Spleen (tissue), 11 donors: ENCODE results near the gene CNNM3. TPM values are rescaled to one million over a fixed set of nuclear protein-coding genes. Genes with fewer than 3 reads are reported as not detected.

ENCODE experiments used
- DNase-seq: peaks from one replicate; pipeline ENCODE4 v3.0.0-alpha.2; 2020
- H3K27ac ChIP-seq, 8 donors: fragments of 200-600 bp; sonication (generic) in 7 of 8; 1 replicate in 4 of 8; 2 replicates in 4 of 8; pipeline versions ENCODE4 v1.5.0 to v1.8.0; 2016 to 2021; ENCODE audit warnings: inconsistent platforms in 4 of 8, mild to moderate bottlenecking in 4 of 8, moderate library complexity in 1 of 8
- H3K27me3 ChIP-seq, 7 donors: fragments of 200-600 bp; sonication (generic) in 6 of 7; replicated peaks in 1 of 7; 1 replicate in 4 of 7; 2 replicates in 3 of 7; pipeline versions ENCODE4 v1.5.0 to v1.8.0; 2016 to 2021; ENCODE audit warnings: inconsistent platforms in 3 of 7, mild to moderate bottlenecking in 1 of 7
- H3K36me3 ChIP-seq, 6 donors: fragments of 200-600 bp; sonication (generic) in 5 of 6; 1 replicate in 4 of 6; 2 replicates in 2 of 6; pipeline versions ENCODE4 v1.5.0 to v1.8.0; 2016 to 2021; ENCODE audit warnings: inconsistent platforms in 2 of 6
- H3K4me1 ChIP-seq, 6 donors: fragments of 200-600 bp; sonication (generic) in 5 of 6; 1 replicate in 3 of 6; 2 replicates in 3 of 6; pipeline versions ENCODE4 v1.5.0 to v1.8.0; 2016 to 2021; ENCODE audit warnings: inconsistent platforms in 3 of 6
- H3K4me3 ChIP-seq, 8 donors: fragments of 200-600 bp; sonication (generic) in 7 of 8; 1 replicate in 4 of 8; 2 replicates in 4 of 8; pipeline versions ENCODE4 v1.5.0 to v1.8.0; 2016 to 2021; ENCODE audit warnings: inconsistent platforms in 4 of 8, mild to moderate bottlenecking in 4 of 8, moderate library complexity in 2 of 8
- H3K9me3 ChIP-seq, 8 donors: fragments of 200-600 bp; sonication (generic) in 7 of 8; 1 replicate in 4 of 8; 2 replicates in 4 of 8; pipeline versions ENCODE4 v1.5.0 to v1.8.0; 2016 to 2021; ENCODE audit warnings: inconsistent platforms in 4 of 8
- POLR2A ChIP-seq, 3 donors: fragments of 450-650 bp; IDR thresholded peaks; one replicate each; pipeline ENCODE4 v1.5.1; 2017; ENCODE audit warnings: antibody characterized with exemption in 3 of 3, mild to moderate bottlenecking in 1 of 3
- POLR2AphosphoS5 ChIP-seq, 3 donors: sonication (generic); formaldehyde crosslinking; IDR thresholded peaks; one replicate each; pipeline ENCODE4 v1.5.1; 2017; ENCODE audit warnings: antibody characterized with exemption in 3 of 3
- WGBS, 5 donors: extraction: QIAGEN DNeasy Blood & Tissue Kit in 3 of 5; methylation state at CpG; one replicate each; pipeline versions ENCODE4 v1.1.5 to v1.1.7; 2013 to 2018; 5-methylcytosine and 5-hydroxymethylcytosine counted together
- intact Hi-C: fragments of 100-400 bp; cut with DNase I; formaldehyde crosslinking; loops from one replicate; pipeline ENCODE4 v1.15.0; 2023; ENCODE audit warnings: low total_unique reads
- polyA plus RNA-seq, 3 donors: library from polyadenylated mRNA; stranded (reverse); fragments of 200-250 nt; gene quantifications; one replicate each; pipeline ENCODE4 v1.2.1, GENCODE V29; 2013
- total RNA-seq, 7 donors: library from RNA; depleted of rRNA in 3 of 7; stranded (reverse); fragments of >200 nt in 3 of 7; fragmentation: NEBNext Ultra II Directional in 4 of 7; extraction: Animal tissue kit (Norgen Biotek cat#: 25700) in 4 of 7; gene quantifications; one replicate each; pipeline versions ENCODE4 v1.1.0 to v1.2.1, GENCODE V29; 2016 to 2021
- TF ChIP-seq, protein P1 (sequence below), 11 experiments: fragments of 200-600 bp in 7 of 11; fragments of 450-650 bp in 4 of 11; sonication (generic) in 4 of 11; IDR thresholded peaks in 8 of 11; conservative IDR thresholded peaks in 3 of 11; 1 replicate in 7 of 11; 2 replicates in 4 of 11; pipeline versions ENCODE4 v1.4.0 to v1.8.0; 2016 to 2021; ENCODE audit warnings: antibody characterized with exemption in 11 of 11, inconsistent platforms in 4 of 11, mild to moderate bottlenecking in 1 of 11
- donor health status: healthy with polysubstance abuse.
- donor health status: DM: no; HTN: no; CAD: no; lungs with moderate emphysema.
- donor health status: DM: no; HTN: no; CAD: no.
- donor health status: Bipolar disorder and iron deficiency.
- donor health status: healthy.
- donor health status: DM: no; HTN: no; CAD: no.
- donor health status: DM: yes; HTN: yes; CAD: no.

Gene CNNM3
- total and polyA plus RNA-seq, 10 donors: 3.7 to 37.8 (median 23.2) TPM

- Histone ChIP-seq H3K27ac (no peak overlapping the region), H3K4me1 (peaks cover 0 to 16% (median 2%) of the 10 kb centered on the region in 6 donors), H3K27me3 (no peaks in the 10 kb centered on the region), H3K4me3 (no peak overlapping the region), H3K36me3 (peaks cover 0 to 83% (median 53%) of the 10 kb centered on the region in 6 donors), H3K9me3 (no peaks in the 10 kb centered on the region)
- TF ChIP-seq POLR2A (IDR thresholded peaks at IDR 0.05) (no peak), POLR2AphosphoS5 (IDR thresholded peaks at IDR 0.05) (no peak)
- TF ChIP-seq, protein P1, sequence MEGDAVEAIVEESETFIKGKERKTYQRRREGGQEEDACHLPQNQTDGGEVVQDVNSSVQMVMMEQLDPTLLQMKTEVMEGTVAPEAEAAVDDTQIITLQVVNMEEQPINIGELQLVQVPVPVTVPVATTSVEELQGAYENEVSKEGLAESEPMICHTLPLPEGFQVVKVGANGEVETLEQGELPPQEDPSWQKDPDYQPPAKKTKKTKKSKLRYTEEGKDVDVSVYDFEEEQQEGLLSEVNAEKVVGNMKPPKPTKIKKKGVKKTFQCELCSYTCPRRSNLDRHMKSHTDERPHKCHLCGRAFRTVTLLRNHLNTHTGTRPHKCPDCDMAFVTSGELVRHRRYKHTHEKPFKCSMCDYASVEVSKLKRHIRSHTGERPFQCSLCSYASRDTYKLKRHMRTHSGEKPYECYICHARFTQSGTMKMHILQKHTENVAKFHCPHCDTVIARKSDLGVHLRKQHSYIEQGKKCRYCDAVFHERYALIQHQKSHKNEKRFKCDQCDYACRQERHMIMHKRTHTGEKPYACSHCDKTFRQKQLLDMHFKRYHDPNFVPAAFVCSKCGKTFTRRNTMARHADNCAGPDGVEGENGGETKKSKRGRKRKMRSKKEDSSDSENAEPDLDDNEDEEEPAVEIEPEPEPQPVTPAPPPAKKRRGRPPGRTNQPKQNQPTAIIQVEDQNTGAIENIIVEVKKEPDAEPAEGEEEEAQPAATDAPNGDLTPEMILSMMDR (IDR thresholded peaks at IDR 0.05 in 8 of 11, conservative IDR thresholded peaks at IDR 0.05 in 3 of 11): no peak
- DNase-seq: no peak
- 92 to 99% (median 96%) methylated on average over 5 of the region's 5 CpGs for WGBS, 5 donors
- intact Hi-C loops: no loop called here
Measured at GRCh38 chr2:96846825-96847224, 30.8 kb downstream of the CNNM3 start.

- intact Hi-C loops: no loop called here
- WGBS, 5 donors: 78 to 86% (median 80%) methylated on average over 10 of the region's 10 CpGs
- Histone ChIP-seq H3K4me1 (peaks cover 0 to 16% (median 2%) of the 10 kb centered on the region in 6 donors), H3K9me3 (no peaks in the 10 kb centered on the region), H3K27me3 (no peaks in the 10 kb centered on the region), H3K4me3 (no peak overlapping the region), H3K36me3 (peaks cover 0 to 83% (median 58%) of the 10 kb centered on the region in 6 donors), H3K27ac (peak overlapping the region in 1 of 8 donors; percentile 3)
- DNase-seq: no peak
- TF ChIP-seq, protein P1 (IDR thresholded peaks at IDR 0.05 in 8 of 11, conservative IDR thresholded peaks at IDR 0.05 in 3 of 11): no peak
- TF ChIP-seq POLR2A (IDR thresholded peaks at IDR 0.05) (no peak), POLR2AphosphoS5 (IDR thresholded peaks at IDR 0.05) (peak in 1 of 3 donors; percentile 6)
Measured at GRCh38 chr2:96847586-96847985, 31.5 kb downstream of the CNNM3 start.

DNA sequence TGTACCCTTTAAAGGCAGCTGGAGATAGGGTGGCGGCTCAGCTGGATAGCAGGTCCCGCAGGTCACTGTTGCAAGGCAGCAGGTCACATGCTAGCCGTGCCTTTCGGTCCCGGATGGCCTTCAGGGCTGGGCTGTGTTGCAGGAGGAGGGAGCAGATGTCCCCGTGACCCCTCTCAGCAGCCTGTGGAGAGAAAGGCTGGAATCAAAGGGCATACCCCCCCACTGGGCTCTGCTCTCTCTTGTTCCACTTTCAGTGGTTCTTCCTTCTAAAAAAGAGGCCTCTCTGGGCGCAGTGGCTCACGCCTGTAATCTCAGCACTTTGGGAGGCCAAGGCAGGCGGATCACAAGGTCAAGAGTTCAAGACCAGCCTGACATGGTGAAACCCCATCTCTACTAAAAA is 32.2 kb downstream of the CNNM3 start:
- peaks cover 0 to 90% (median 64%) of the 10 kb centered on the region in 6 donors for H3K36me3 ChIP-seq
- DNase-seq: no peak
- WGBS, 5 donors: 75 to 84% (median 82%) methylated on average over 4 to 9 of the region's 9 CpGs
- H3K27ac ChIP-seq: peak overlapping the region in 3 of 8 donors; percentile 1 to 22 (median 3)
- intact Hi-C loops: no loop called here
- no peak overlapping the region for H3K4me3 ChIP-seq
- TF ChIP-seq POLR2AphosphoS5 (IDR thresholded peaks at IDR 0.05): peak in 2 of 3 donors; percentile 7 to 33
- TF ChIP-seq POLR2A (IDR thresholded peaks at IDR 0.05): no peak
- no peaks in the 10 kb centered on the region for H3K9me3 ChIP-seq
- no peaks in the 10 kb centered on the region for H3K27me3 ChIP-seq
- H3K4me1 ChIP-seq: peaks cover 0 to 16% (median 2%) of the 10 kb centered on the region in 6 donors

DNA sequence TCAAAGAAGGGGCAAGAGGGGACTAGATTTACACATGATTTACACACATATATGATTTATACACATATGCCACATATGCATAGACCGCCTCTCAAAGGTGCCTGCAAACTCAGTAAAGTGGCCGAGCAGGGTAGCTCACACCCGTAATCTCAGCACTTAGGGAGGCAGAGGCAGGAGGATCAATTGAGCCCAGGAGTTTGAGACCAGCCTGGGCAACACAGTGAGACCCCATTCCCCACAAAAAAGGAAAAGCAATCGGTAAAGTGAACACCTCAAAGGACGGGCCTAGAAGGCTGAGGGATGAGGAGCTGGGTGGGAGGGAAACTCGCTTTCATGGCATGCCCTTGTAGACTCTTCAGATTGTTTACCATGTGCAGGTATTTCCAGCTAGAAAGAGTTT is 36.6 kb downstream of the CNNM3 start:
- intact Hi-C loops: no loop called here
- Histone ChIP-seq H3K27ac (no peak overlapping the region), H3K4me3 (no peak overlapping the region), H3K36me3 (peaks cover 0 to 71% (median 60%) of the 10 kb centered on the region in 6 donors), H3K4me1 (peaks cover 10 to 46% (median 20%) of the 10 kb centered on the region in 6 donors), H3K27me3 (no peaks in the 10 kb centered on the region), H3K9me3 (no peaks in the 10 kb centered on the region)
- no peak for DNase-seq
- no peak for TF ChIP-seq POLR2A (IDR thresholded peaks at IDR 0.05)
- TF ChIP-seq, protein P1 (IDR thresholded peaks at IDR 0.05 in 8 of 11, conservative IDR thresholded peaks at IDR 0.05 in 3 of 11): no peak
- no peak for TF ChIP-seq POLR2AphosphoS5 (IDR thresholded peaks at IDR 0.05)
- 92 to 97% (median 94%) methylated on average over 6 of the region's 6 CpGs for WGBS, 5 donors
